ENCODE data around the gene HS3ST5. TPM values are rescaled to one million over a fixed set of nuclear protein-coding genes. Genes with fewer than 3 reads are reported as not detected.

HS3ST5 gene
- total RNA-seq, 3 donors from 2014 or later: not detected

DNA sequence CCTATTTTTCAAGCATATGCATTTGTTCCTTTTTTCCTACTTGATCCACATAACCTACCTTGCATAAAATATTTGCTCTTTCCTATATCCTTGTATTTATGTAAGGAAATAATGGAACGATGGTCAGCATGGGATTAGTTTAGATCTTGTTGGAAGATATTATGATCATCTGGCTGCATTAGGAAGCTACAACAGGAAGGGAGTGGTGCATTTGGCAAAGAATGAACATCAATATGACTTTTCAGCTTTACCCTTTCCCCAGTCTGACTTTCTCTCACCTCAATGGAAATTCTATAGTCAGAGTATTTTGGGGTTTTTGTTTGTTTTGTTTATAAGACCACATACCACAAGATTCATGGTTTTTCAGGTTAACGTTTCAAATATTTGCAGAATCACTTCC is 66.0 kb downstream of the HS3ST5 start:
- DNase-seq (no peak), ATAC-seq (no peak)
- H3K36me3 Mint-ChIP-seq (ENCODE audit: insufficient read depth): no peaks in the 10 kb centered on the region
- no peaks in the 10 kb centered on the region for H3K9me3 Mint-ChIP-seq
- no peaks in the 10 kb centered on the region for H3K4me1 Mint-ChIP-seq (ENCODE audit: low read depth)
- peaks cover 4% of the 10 kb centered on the region for H3K27me3 Mint-ChIP-seq (ENCODE audit: low read depth)
- no peak overlapping the region for H3K4me3 Mint-ChIP-seq

DNA sequence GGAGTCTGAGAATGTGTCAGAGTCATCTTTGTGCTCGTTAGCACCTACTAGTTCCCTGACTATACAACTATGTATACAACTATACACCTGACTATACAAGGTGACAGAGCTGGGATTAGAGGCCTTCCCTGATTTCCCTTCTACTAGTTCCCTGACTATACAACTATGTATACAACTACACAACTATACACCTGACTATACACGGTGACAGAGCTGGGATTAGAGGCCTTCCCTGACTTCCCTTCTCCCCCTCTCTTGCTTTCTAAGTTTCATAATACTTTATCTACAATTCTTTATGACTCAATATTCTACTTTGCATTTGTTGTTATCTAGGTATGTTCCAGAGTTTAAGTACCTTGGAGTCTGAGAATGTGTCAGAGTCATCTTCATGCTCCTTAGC is 68.0 kb downstream of the HS3ST5 start:
- Mint-ChIP-seq H3K9me3 (no peaks in the 10 kb centered on the region), H3K27me3 (ENCODE audit: low read depth) (no peaks in the 10 kb centered on the region), H3K4me3 (no peak overlapping the region), H3K36me3 (ENCODE audit: insufficient read depth) (no peaks in the 10 kb centered on the region), H3K4me1 (ENCODE audit: low read depth) (no peaks in the 10 kb centered on the region)
- DNase-seq (no peak), ATAC-seq (no peak)

DNA sequence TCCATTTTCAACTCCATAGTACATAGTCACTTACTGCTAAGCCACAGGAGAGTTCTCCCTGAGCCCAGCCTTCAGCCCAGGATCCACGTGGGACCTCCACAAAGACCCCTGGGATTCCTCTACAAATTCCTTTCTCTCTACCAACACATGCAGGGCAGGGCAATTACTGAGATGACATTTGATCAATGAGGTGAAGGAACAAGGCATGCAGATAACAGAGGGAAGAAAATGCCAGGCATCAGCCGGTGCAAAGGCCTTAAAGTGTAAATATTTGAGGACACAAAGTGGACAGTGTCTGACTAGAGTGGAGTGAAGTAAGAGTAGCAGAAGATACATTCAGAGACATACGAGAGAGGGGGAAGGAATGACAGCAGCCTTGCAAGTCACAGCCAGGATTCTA is 70.2 kb downstream of the HS3ST5 start:
- DNase-seq (no peak), ATAC-seq (no peak)
- H3K27me3 Mint-ChIP-seq (ENCODE audit: low read depth): peaks cover 3% of the 10 kb centered on the region
- H3K36me3 Mint-ChIP-seq (ENCODE audit: insufficient read depth): no peaks in the 10 kb centered on the region
- H3K9me3 Mint-ChIP-seq: no peaks in the 10 kb centered on the region
- H3K4me3 Mint-ChIP-seq: no peak overlapping the region
- no peaks in the 10 kb centered on the region for H3K4me1 Mint-ChIP-seq (ENCODE audit: low read depth)

- H3K4me1 Mint-ChIP-seq (ENCODE audit: low read depth): no peaks in the 10 kb centered on the region
- ATAC-seq (no peak), DNase-seq (no peak)
- no peaks in the 10 kb centered on the region for H3K36me3 Mint-ChIP-seq (ENCODE audit: insufficient read depth)
- peaks cover 3% of the 10 kb centered on the region for H3K27me3 Mint-ChIP-seq (ENCODE audit: low read depth)
- H3K9me3 Mint-ChIP-seq: no peaks in the 10 kb centered on the region
- no peak overlapping the region for H3K4me3 Mint-ChIP-seq
Observed at GRCh38 chr6:114271405-114271804, 71.4 kb downstream of the HS3ST5 start.

GRCh38 chr6:114267897-114268296 is 74.9 kb downstream of the HS3ST5 start:
- ATAC-seq: no peak

DNA sequence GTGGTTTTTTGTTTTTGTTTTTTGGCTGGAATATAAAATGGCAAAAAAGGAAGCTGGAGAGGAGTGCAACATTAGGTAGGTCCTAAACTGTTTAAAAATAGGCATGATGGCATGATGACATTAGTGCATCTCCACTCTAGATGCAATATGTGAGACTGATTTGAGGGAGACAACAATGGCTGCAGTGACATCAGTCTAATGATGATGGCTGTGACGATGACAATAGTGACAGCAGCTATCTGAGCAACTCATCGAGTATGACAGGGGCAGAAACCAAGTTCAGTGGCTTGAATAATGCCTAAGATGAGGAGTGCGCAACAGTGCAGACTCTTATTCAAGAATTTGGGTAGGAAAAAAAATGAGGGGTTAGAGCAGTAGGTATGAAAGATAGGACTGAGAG is 82.0 kb downstream of the HS3ST5 start:
- H3K9me3 Mint-ChIP-seq: peaks cover 2% of the 10 kb centered on the region
- no peak for ATAC-seq
- no peak for DNase-seq

More at GRCh38 chr6:114267897-114268296, 74.9 kb downstream of the HS3ST5 start:
- no peaks in the 10 kb centered on the region for H3K4me1 Mint-ChIP-seq (ENCODE audit: low read depth)
- peaks cover 3% of the 10 kb centered on the region for H3K27me3 Mint-ChIP-seq (ENCODE audit: low read depth)
- no peak overlapping the region for H3K4me3 Mint-ChIP-seq
- H3K36me3 Mint-ChIP-seq (ENCODE audit: insufficient read depth): no peaks in the 10 kb centered on the region
- no peak for DNase-seq
- H3K9me3 Mint-ChIP-seq: peaks cover 4% of the 10 kb centered on the region

DNA sequence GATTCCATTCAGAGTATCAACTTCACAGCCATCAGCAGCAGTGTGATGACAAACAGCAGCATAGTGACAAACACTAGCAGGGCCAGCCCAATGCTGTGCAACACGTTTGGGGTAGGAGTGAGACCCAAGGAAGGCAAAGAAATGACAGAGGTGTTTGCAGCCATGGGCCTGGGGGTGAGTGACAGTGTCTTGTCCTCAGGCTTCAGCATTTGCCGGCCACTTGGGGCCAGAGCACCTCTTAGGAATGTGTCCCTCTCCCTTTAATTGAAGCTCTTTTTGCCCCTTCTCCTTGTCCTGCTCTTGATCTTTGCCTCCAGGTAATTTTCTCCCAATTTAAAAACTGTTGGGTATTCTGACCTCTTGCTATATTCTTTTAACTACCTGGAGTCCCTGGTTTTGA is 84.4 kb downstream of the HS3ST5 start:
- H3K9me3 Mint-ChIP-seq: peaks cover 4% of the 10 kb centered on the region
- H3K4me3 Mint-ChIP-seq: no peak overlapping the region
- H3K27me3 Mint-ChIP-seq (ENCODE audit: low read depth): no peaks in the 10 kb centered on the region
- ATAC-seq: no peak
- H3K36me3 Mint-ChIP-seq (ENCODE audit: insufficient read depth): no peaks in the 10 kb centered on the region
- DNase-seq: no peak
- no peaks in the 10 kb centered on the region for H3K4me1 Mint-ChIP-seq (ENCODE audit: low read depth)

More for the DNA sequence above, 82.0 kb downstream of the HS3ST5 start:
- no peaks in the 10 kb centered on the region for H3K27me3 Mint-ChIP-seq (ENCODE audit: low read depth)
- H3K36me3 Mint-ChIP-seq (ENCODE audit: insufficient read depth): no peaks in the 10 kb centered on the region
- H3K4me3 Mint-ChIP-seq: no peak overlapping the region
- no peaks in the 10 kb centered on the region for H3K4me1 Mint-ChIP-seq (ENCODE audit: low read depth)

DNA sequence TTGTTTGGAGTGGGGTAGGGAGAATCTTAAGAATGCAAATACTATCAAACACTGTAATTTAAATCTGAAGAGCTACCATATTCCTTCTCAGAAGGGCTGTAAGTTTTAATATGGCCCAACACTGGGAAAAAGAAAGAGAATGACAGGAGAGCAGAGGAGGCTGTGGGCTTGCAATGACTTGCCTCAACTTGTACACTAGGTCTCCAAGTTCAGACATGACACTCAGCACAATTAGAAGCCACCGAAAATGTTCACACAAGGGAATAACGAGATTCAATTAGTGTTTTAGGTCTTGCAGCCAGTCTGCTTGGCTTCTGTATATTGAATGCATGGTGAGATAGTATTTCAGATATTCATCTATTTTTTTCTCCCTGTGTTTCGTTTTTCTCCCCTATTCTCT is 89.4 kb downstream of the HS3ST5 start:
- Mint-ChIP-seq H3K27me3 (ENCODE audit: low read depth) (no peaks in the 10 kb centered on the region), H3K4me1 (ENCODE audit: low read depth) (no peaks in the 10 kb centered on the region), H3K4me3 (no peak overlapping the region), H3K36me3 (ENCODE audit: insufficient read depth) (no peaks in the 10 kb centered on the region), H3K9me3 (peaks cover 4% of the 10 kb centered on the region)
- ATAC-seq: no peak
- DNase-seq: no peak

DNA sequence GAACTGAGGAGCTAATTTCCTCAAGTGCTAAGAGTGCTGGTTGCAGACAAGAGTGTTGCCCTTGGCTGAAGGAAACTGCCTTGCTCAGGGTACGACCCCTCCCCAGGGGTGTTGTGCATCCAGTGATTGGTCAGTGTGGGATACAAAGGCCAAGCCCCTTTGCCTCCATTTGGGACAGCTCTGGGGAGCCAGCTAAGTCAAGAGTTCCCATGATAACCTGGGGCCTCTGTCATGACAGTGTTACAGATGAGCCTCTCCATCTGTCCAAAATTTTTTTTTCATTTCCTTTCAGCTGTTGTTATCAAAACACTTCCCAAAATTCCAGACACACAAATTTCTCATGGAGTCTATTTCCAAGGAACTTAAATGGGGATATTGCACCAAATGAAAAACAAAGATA is 93.3 kb downstream of the HS3ST5 start:
- ATAC-seq: no peak
- peaks cover 4% of the 10 kb centered on the region for H3K9me3 Mint-ChIP-seq
- H3K36me3 Mint-ChIP-seq (ENCODE audit: insufficient read depth): no peaks in the 10 kb centered on the region
- DNase-seq: no peak
- no peaks in the 10 kb centered on the region for H3K27me3 Mint-ChIP-seq (ENCODE audit: low read depth)
- H3K4me1 Mint-ChIP-seq (ENCODE audit: low read depth): no peaks in the 10 kb centered on the region
- no peak overlapping the region for H3K4me3 Mint-ChIP-seq

DNA sequence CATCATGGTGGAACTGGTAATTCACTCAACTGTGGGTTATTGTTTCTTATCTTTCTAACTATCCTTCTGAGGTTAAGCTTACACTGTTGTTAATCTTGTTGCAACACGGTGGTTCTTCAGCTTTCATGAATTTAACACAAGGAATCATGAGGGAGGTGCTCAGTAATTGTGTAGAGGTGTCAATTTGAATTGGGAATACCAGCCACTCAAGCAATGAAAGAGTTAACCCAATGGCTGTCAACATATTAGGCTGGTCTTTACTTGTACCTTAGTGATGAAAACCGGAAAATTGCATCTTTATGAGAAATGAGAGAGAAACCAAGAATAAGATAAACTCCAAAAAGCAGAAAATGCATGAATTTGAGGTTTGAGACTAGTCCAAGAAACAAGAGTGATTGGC is 95.7 kb downstream of the HS3ST5 start:
- H3K9me3 Mint-ChIP-seq: no peaks in the 10 kb centered on the region
- no peaks in the 10 kb centered on the region for H3K27me3 Mint-ChIP-seq (ENCODE audit: low read depth)
- ATAC-seq: no peak
- H3K36me3 Mint-ChIP-seq (ENCODE audit: insufficient read depth): no peaks in the 10 kb centered on the region
- no peak for DNase-seq
- no peaks in the 10 kb centered on the region for H3K4me1 Mint-ChIP-seq (ENCODE audit: low read depth)
- no peak overlapping the region for H3K4me3 Mint-ChIP-seq

- ATAC-seq: no peak
- no peak for DNase-seq
- Mint-ChIP-seq H3K4me3 (no peak overlapping the region), H3K9me3 (no peaks in the 10 kb centered on the region), H3K4me1 (ENCODE audit: low read depth) (no peaks in the 10 kb centered on the region), H3K27me3 (ENCODE audit: low read depth) (no peaks in the 10 kb centered on the region), H3K36me3 (ENCODE audit: insufficient read depth) (no peaks in the 10 kb centered on the region)
Observed at GRCh38 chr6:114240796-114241195, 102.0 kb downstream of the HS3ST5 start.

GRCh38 chr6:114228675-114229074 is 114.1 kb downstream of the HS3ST5 start:
- Mint-ChIP-seq H3K9me3 (no peaks in the 10 kb centered on the region), H3K4me3 (no peak overlapping the region), H3K27me3 (ENCODE audit: low read depth) (no peaks in the 10 kb centered on the region), H3K4me1 (ENCODE audit: low read depth) (no peaks in the 10 kb centered on the region), H3K36me3 (ENCODE audit: insufficient read depth) (no peaks in the 10 kb centered on the region)
- DNase-seq: no peak
- no peak for ATAC-seq

DNA sequence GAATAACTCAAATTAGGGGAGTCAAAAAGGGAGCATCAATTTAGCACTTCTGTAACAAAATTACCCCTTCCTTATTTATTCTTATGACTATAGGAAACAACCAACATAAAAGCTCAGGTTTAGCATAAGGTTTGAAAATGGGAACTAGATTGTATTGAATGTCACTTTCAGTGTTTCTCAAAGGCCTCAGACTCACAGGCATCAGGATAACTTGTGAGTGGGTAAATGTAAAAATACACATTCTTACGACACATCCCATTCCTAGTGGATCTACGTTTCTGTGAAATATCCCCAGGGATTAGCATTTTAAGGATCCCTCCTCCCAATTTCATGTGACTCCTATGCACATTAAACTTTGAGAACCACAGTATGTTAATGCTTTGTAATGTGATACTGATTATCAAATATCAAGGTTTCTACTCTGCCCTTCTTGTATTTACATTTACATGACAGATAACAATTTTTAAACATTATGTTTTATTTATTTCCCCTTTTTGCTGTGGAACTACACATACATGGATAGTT is 114.8 kb downstream of the HS3ST5 start:
- DNase-seq: no peak
- no peaks in the 10 kb centered on the region for H3K27me3 Mint-ChIP-seq (ENCODE audit: low read depth)
- H3K4me3 Mint-ChIP-seq: no peak overlapping the region
- ATAC-seq: no peak
- H3K4me1 Mint-ChIP-seq (ENCODE audit: low read depth): no peaks in the 10 kb centered on the region
- H3K36me3 Mint-ChIP-seq (ENCODE audit: insufficient read depth): no peaks in the 10 kb centered on the region
- H3K9me3 Mint-ChIP-seq: no peaks in the 10 kb centered on the region

- ATAC-seq: no peak
- Mint-ChIP-seq H3K9me3 (peaks cover 4% of the 10 kb centered on the region), H3K36me3 (ENCODE audit: insufficient read depth) (no peaks in the 10 kb centered on the region), H3K27me3 (ENCODE audit: low read depth) (peaks cover 2% of the 10 kb centered on the region), H3K4me3 (no peak overlapping the region), H3K4me1 (ENCODE audit: low read depth) (no peaks in the 10 kb centered on the region)
- DNase-seq: no peak
Observed at GRCh38 chr6:114220241-114220640, 122.6 kb downstream of the HS3ST5 start.

GRCh38 chr6:114218437-114219340 is 124.1 kb downstream of the HS3ST5 start:
- Mint-ChIP-seq H3K9me3 (peaks cover 4% of the 10 kb centered on the region), H3K4me3 (no peak overlapping the region), H3K27me3 (ENCODE audit: low read depth) (peaks cover 2% of the 10 kb centered on the region), H3K4me1 (ENCODE audit: low read depth) (no peaks in the 10 kb centered on the region), H3K36me3 (ENCODE audit: insufficient read depth) (no peaks in the 10 kb centered on the region)
- DNase-seq: no peak
- no peak for ATAC-seq

Measured in activated T-cell treated with anti-CD3 and anti-CD28 coated beads, Interleukin-2, amount 50 U/mL, for 4 hours (primary cell).